KOPT-K1 (cell line): ENCODE results near the gene QRFP.

Experiments used
- H3K27ac ChIP-seq: fragments of 200-600 bp; sonication (generic); 2 replicates; pipeline ENCODE4 v1.5.1; 2016; ENCODE audit warnings: antibody characterized with exemption, mild to moderate bottlenecking, low read depth, low read length; ENCODE audit not compliant: poor library complexity, severe bottlenecking
- H3K36me3 ChIP-seq: fragments of 200-600 bp; sonication (generic); 2 replicates; pipeline ENCODE4 v1.5.1; 2017; ENCODE audit warnings: antibody characterized with exemption, mild to moderate bottlenecking, low read length, moderate library complexity; ENCODE audit not compliant: insufficient read depth
- H3K9me3 ChIP-seq: fragments of 200-600 bp; sonication (generic); 2 replicates; pipeline ENCODE4 v1.5.1; 2017; ENCODE audit warnings: antibody characterized with exemption, low read length, mild to moderate bottlenecking; ENCODE audit not compliant: insufficient read depth, poor library complexity, severe bottlenecking

The QRFP gene

GRCh38 chr9:130896233-130897014 lies at the start of gene QRFP:
QRFP (minus strand) TSS chr9:130896812; CDS start chr9:130893838, 2,974 bp downstream.
- no peaks in the 10 kb centered on the region for H3K9me3 ChIP-seq
- H3K36me3 ChIP-seq, result 0 out of 2 replicates have a peak, but pooled peaks cover 8% of the 10 kb centered on the region
- no peak within 1 kb of the TSS for H3K27ac ChIP-seq

- Histone ChIP-seq H3K9me3 (peaks cover 10% of the 10 kb centered on the region), H3K27ac (no peak overlapping the region), H3K36me3 (no peaks in the 10 kb centered on the region)
These were observed 48.6 kb upstream of the QRFP start for GRCh38 chr9:130945173-130945572.

- peaks cover 4% of the 10 kb centered on the region for H3K9me3 ChIP-seq
- H3K27ac ChIP-seq, result no peak overlapping the region
- no peaks in the 10 kb centered on the region for H3K36me3 ChIP-seq
These were observed 48.0 kb upstream of the QRFP start for GRCh38 chr9:130944510-130945058.

GRCh38 chr9:130943777-130944176 lies 47.2 kb upstream of the QRFP start:
- Histone ChIP-seq H3K36me3 (no peaks in the 10 kb centered on the region), H3K9me3 (no peaks in the 10 kb centered on the region), H3K27ac (no peak overlapping the region)

GRCh38 chr9:130943221-130943620 lies 46.6 kb upstream of the QRFP start:
- no peaks in the 10 kb centered on the region for H3K36me3 ChIP-seq
- no peak overlapping the region for H3K27ac ChIP-seq
- H3K9me3 ChIP-seq, result no peaks in the 10 kb centered on the region

GRCh38 chr9:130942679-130943078 lies 46.1 kb upstream of the QRFP start:
- Histone ChIP-seq H3K9me3 (no peaks in the 10 kb centered on the region), H3K36me3 (no peaks in the 10 kb centered on the region), H3K27ac (no peak overlapping the region)

- Histone ChIP-seq H3K36me3 (no peaks in the 10 kb centered on the region), H3K27ac (no peak overlapping the region), H3K9me3 (no peaks in the 10 kb centered on the region)
These were observed 45.5 kb upstream of the QRFP start for GRCh38 chr9:130942084-130942483.

- no peak overlapping the region for H3K27ac ChIP-seq
- H3K36me3 ChIP-seq, result no peaks in the 10 kb centered on the region
- no peaks in the 10 kb centered on the region for H3K9me3 ChIP-seq
These were observed 44.3 kb upstream of the QRFP start for GRCh38 chr9:130940693-130941576.

- Histone ChIP-seq H3K9me3 (no peaks in the 10 kb centered on the region), H3K36me3 (no peaks in the 10 kb centered on the region), H3K27ac (no peak overlapping the region)
These were observed 43.5 kb upstream of the QRFP start for GRCh38 chr9:130940027-130940549.

GRCh38 chr9:130939405-130940026 lies 42.9 kb upstream of the QRFP start:
- Histone ChIP-seq H3K27ac (no peak overlapping the region), H3K9me3 (no peaks in the 10 kb centered on the region)

GRCh38 chr9:130938652-130939404 lies 42.2 kb upstream of the QRFP start, which contains the start of gene FIBCD1:
FIBCD1 (minus strand) TSS chr9:130939247; CDS start chr9:130938607, 640 bp downstream.
- Histone ChIP-seq H3K9me3 (no peaks in the 10 kb centered on the region), H3K27ac (no peak within 1 kb of the TSS), H3K36me3 (no peaks in the 10 kb centered on the region)

More at GRCh38 chr9:130939405-130940026, 42.9 kb upstream of the QRFP start:
- H3K36me3 ChIP-seq, result no peaks in the 10 kb centered on the region

- H3K9me3 ChIP-seq, result no peaks in the 10 kb centered on the region
- H3K27ac ChIP-seq, result no peak overlapping the region
- no peaks in the 10 kb centered on the region for H3K36me3 ChIP-seq
These were observed 41.6 kb upstream of the QRFP start for GRCh38 chr9:130938184-130938651.

- no peaks in the 10 kb centered on the region for H3K36me3 ChIP-seq
- no peak overlapping the region for H3K27ac ChIP-seq
- no peaks in the 10 kb centered on the region for H3K9me3 ChIP-seq
These were observed 40.8 kb upstream of the QRFP start for GRCh38 chr9:130937146-130938076.
